ENCODE data around the gene C2CD2L. TPM values are rescaled to one million over a fixed set of nuclear protein-coding genes. Genes with fewer than 3 reads are reported as not detected.

C2CD2L gene
- total and polyA plus RNA-seq, 2 of the 13 experiments (the other 11 are each of a cell fraction or from before 2014, with no cell fraction given) = 3.7 to 5.5 TPM

DNA sequence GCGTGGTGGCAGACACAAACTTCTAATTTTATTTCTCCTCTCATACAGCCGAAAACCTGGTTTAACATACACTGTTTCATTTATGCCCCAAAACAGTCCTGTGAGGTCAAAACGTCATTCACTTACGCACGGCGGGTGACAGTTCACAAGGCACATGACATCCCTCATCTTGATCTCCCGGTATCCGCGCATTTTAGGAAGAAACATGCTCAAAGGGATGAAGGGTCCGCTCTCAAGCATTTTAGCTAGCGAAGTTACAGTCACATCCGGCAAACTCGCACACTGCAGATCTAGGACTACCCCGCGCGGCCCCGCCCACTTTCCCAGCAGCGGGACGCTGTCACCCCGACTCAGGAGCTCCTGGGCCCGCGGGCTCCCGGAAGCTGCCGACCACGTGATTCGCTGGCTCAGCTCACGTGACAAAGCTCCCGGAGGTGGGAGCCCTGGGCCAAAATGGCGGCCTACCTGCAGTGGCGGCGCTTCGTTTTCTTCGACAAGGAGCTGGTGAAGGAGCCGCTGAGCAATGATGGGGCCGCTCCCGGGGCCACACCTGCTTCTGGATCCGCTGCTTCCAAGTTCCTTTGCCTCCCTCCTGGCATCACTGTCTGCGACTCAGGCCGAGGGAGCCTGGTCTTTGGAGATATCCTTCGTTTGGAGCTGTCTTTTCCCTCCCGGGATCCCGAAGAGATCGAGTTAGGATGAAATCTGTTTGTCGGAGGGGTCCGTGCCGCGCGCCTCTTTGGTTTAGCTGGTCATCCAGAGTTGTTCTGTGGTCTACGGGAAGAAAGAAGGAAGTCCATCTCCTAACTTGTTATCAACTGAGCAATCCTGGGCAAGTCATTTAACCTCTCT, 39.5 kb upstream of the C2CD2L start, which contains the start of gene VPS11 (continued):
- TF ChIP-seq NR2F2 (IDR thresholded peaks at IDR 0.05; ENCODE audit: borderline replicate concordance, low read depth) = no peak
- TF ChIP-seq SRSF1 (optimal IDR thresholded peaks at IDR 0.05; ENCODE audit: low read depth, low read length) = no peak
- no peak for TF ChIP-seq ARNTL (CRISPR knock-in tag; IDR thresholded peaks at IDR 0.05)
- no peak for TF ChIP-seq FOXK2 (IDR thresholded peaks at IDR 0.05)
- no peak for TF ChIP-seq AGO1 (IDR thresholded peaks at IDR 0.05; ENCODE audit: low read depth, low read length, poor library complexity, severe bottlenecking)
- no peak for TF ChIP-seq CAMTA2 (CRISPR knock-in tag; IDR thresholded peaks at IDR 0.05; ENCODE audit: borderline replicate concordance)
- TF ChIP-seq SNRNP70 (IDR thresholded peaks at IDR 0.05; ENCODE audit: low read depth, low read length) = no peak
- 0 out of 2 replicates have a peak, but pooled peaks have one; percentile 40 for TF ChIP-seq MEIS2 (CRISPR knock-in tag; IDR thresholded peaks at IDR 0.05)
- no peak for TF ChIP-seq ZNF275 (CRISPR knock-in tag; IDR thresholded peaks at IDR 0.05; ENCODE audit: borderline replicate concordance)
- TF ChIP-seq ZNF589 (CRISPR knock-in tag; conservative IDR thresholded peaks at IDR 0.05) = no peak
- TF ChIP-seq PPARG (CRISPR knock-in tag; conservative IDR thresholded peaks at IDR 0.05) = 0 out of 2 replicates have a peak, but pooled peaks have one; percentile 39
- no peak for TF ChIP-seq GMEB2 (CRISPR knock-in tag; IDR thresholded peaks at IDR 0.05; ENCODE audit: low read depth)
- TF ChIP-seq FOXM1 (CRISPR knock-in tag; IDR thresholded peaks at IDR 0.05) = no peak
- TF ChIP-seq STAT5B (CRISPR knock-in tag; IDR thresholded peaks at IDR 0.05) = no peak
- no peak for TF ChIP-seq ZNF251 (CRISPR knock-in tag; IDR thresholded peaks at IDR 0.05)
- no peak for TF ChIP-seq HDAC6 (IDR thresholded peaks at IDR 0.05; ENCODE audit: low read depth, low read length)
- no peak for TF ChIP-seq ZNF263 (CRISPR knock-in tag; IDR thresholded peaks at IDR 0.05)
- no peak for TF ChIP-seq RFX3 (CRISPR knock-in tag; IDR thresholded peaks at IDR 0.05)
- no peak for TF ChIP-seq RBM22 (optimal IDR thresholded peaks at IDR 0.05; ENCODE audit: low read length)
- no peak for TF ChIP-seq WIZ (CRISPR knock-in tag; IDR thresholded peaks at IDR 0.05)
- TF ChIP-seq, protein P1, sequence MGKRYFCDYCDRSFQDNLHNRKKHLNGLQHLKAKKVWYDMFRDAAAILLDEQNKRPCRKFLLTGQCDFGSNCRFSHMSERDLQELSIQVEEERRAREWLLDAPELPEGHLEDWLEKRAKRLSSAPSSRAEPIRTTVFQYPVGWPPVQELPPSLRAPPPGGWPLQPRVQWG (CRISPR knock-in tag; IDR thresholded peaks at IDR 0.05; ENCODE audit: borderline replicate concordance, low read depth) = no peak
- 0 out of 2 replicates have a peak, but pooled peaks have one; percentile 15 for TF ChIP-seq POGZ (CRISPR knock-in tag; IDR thresholded peaks at IDR 0.05)
- no peak for TF ChIP-seq ZFP41 (CRISPR knock-in tag; IDR thresholded peaks at IDR 0.05; ENCODE audit: borderline replicate concordance)
- TF ChIP-seq, protein P2, sequence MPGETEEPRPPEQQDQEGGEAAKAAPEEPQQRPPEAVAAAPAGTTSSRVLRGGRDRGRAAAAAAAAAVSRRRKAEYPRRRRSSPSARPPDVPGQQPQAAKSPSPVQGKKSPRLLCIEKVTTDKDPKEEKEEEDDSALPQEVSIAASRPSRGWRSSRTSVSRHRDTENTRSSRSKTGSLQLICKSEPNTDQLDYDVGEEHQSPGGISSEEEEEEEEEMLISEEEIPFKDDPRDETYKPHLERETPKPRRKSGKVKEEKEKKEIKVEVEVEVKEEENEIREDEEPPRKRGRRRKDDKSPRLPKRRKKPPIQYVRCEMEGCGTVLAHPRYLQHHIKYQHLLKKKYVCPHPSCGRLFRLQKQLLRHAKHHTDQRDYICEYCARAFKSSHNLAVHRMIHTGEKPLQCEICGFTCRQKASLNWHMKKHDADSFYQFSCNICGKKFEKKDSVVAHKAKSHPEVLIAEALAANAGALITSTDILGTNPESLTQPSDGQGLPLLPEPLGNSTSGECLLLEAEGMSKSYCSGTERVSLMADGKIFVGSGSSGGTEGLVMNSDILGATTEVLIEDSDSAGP (CRISPR knock-in tag; IDR thresholded peaks at IDR 0.05; ENCODE audit: borderline replicate concordance) = peak; percentile 91

All from HepG2 (cell line).